MCF 10A (cell line): ENCODE data around the gene FBXW4. TPM values are rescaled to one million over a fixed set of nuclear protein-coding genes. Genes with fewer than 3 reads are reported as not detected.

Source experiments
- BruUV-seq: library from RNA; stranded (reverse); fragments of 400-500 nt; replicated peaks from 2 replicates; lab custom pipeline; 2021; lab: Mats Ljungman, UMichigan
- CTCF ChIA-PET: fragments of 300-600 bp; sonication (Branson Sonifier 250); formaldehyde crosslinking; extraction: SDS; loops from one replicate; lab custom pipeline; 2021; ENCODE audit warnings: antibody characterized with exemption, inconsistent platforms; lab: Yijun Ruan, JAX
- POLR2A ChIA-PET: fragments of 300-600, 350-650 bp; sonication (Branson Sonifier 250); formaldehyde crosslinking; extraction: SDS; loops from one replicate; lab custom pipeline; 2020; ENCODE audit warnings: antibody characterized with exemption, inconsistent platforms; lab: Yijun Ruan, JAX
- DNase-seq: peaks from one replicate; pipeline ENCODE4 v3.0.0-alpha.2; 2018; ENCODE audit not compliant: unreplicated experiment
- H3K27ac Mint-ChIP-seq: one replicate; pipeline ENCODE4 v1.8.0; 2022; ENCODE audit warnings: mild to moderate bottlenecking, low read depth, mixed read lengths; ENCODE audit not compliant: unreplicated experiment
- H3K27me3 Mint-ChIP-seq: one replicate; pipeline ENCODE4 v1.8.0; 2022; ENCODE audit warnings: mixed read lengths; ENCODE audit not compliant: insufficient read depth, unreplicated experiment
- H3K36me3 Mint-ChIP-seq: one replicate; pipeline ENCODE4 v1.8.0; 2022; ENCODE audit warnings: mild to moderate bottlenecking, moderate library complexity, mixed read lengths; ENCODE audit not compliant: insufficient read depth, unreplicated experiment
- H3K4me1 Mint-ChIP-seq: one replicate; pipeline ENCODE4 v1.8.0; 2022; ENCODE audit warnings: mixed read lengths; ENCODE audit not compliant: insufficient read depth, unreplicated experiment
- H3K4me3 Mint-ChIP-seq: one replicate; pipeline ENCODE4 v1.8.0; 2022; ENCODE audit warnings: mild to moderate bottlenecking, moderate library complexity, mixed read lengths; ENCODE audit not compliant: unreplicated experiment
- H3K9me3 Mint-ChIP-seq: one replicate; pipeline ENCODE4 v1.8.0; 2022; ENCODE audit warnings: mixed read lengths; ENCODE audit not compliant: unreplicated experiment
- CTCF ChIP-seq: fragments of 200-600 bp; IDR thresholded peaks from one replicate; pipeline ENCODE4 v1.8.0; 2022; ENCODE audit warnings: antibody characterized with exemption, mild to moderate bottlenecking; ENCODE audit not compliant: unreplicated experiment
- intact Hi-C: fragments of 100-400 bp; cut with micrococcal nuclease; formaldehyde crosslinking; loops from 2 replicates; pipeline ENCODE4 v1.14.1; 2022
- total RNA-seq: library from RNA; stranded (reverse); gene quantifications from 2 replicates; pipeline ENCODE4 v1.2.3, GENCODE V29; 2022

The FBXW4 gene
- total RNA-seq, 1 experiment from 2014 or later, result 52.1 TPM

GRCh38 chr10:101617102-101617823 is 77.7 kb downstream of the FBXW4 start:
- intact Hi-C loops, result no loop called here
- ChIA-PET POLR2A (interaction anchor here (0.6 kb wide), 1 partner anchor 182 kb away, joined by 4 read pairs; no protein-coding TSS in a partner anchor), CTCF (interaction anchor here (1.0 to 1.7 kb wide), 2 partner anchors 16 to 150 kb away, joined by 5 to 7 read pairs; no protein-coding TSS in a partner anchor)
- no peak for DNase-seq
- Mint-ChIP-seq H3K4me1 (no peaks in the 10 kb centered on the region), H3K36me3 (peaks cover 42% of the 10 kb centered on the region), H3K27ac (no peak overlapping the region), H3K4me3 (no peak overlapping the region), H3K27me3 (no peaks in the 10 kb centered on the region), H3K9me3 (no peaks in the 10 kb centered on the region)
- BruUV-seq, result no TSS peak
- TF ChIP-seq CTCF, result no peak

GRCh38 chr10:101616415-101617101 is 78.4 kb downstream of the FBXW4 start:
- no peak for DNase-seq
- Mint-ChIP-seq H3K27me3 (no peaks in the 10 kb centered on the region), H3K27ac (no peak overlapping the region), H3K9me3 (no peaks in the 10 kb centered on the region), H3K4me3 (no peak overlapping the region), H3K4me1 (no peaks in the 10 kb centered on the region), H3K36me3 (peaks cover 35% of the 10 kb centered on the region)
- TF ChIP-seq CTCF, result no peak
- BruUV-seq, result no TSS peak
- intact Hi-C loops, result no loop called here
- CTCF ChIA-PET, result interaction anchor here (0.7 to 1.7 kb wide), 3 partner anchors 15 to 404 kb away, joined by 3 to 5 read pairs (median 4); no protein-coding TSS in a partner anchor
- POLR2A ChIA-PET, result interaction anchor here (0.6 kb wide), 1 partner anchor 181 kb away, joined by 4 read pairs; no protein-coding TSS in a partner anchor

- H3K9me3 Mint-ChIP-seq, result no peaks in the 10 kb centered on the region
- H3K4me1 Mint-ChIP-seq, result no peaks in the 10 kb centered on the region
- H3K4me3 Mint-ChIP-seq, result no peak overlapping the region
- H3K36me3 Mint-ChIP-seq, result peaks cover 35% of the 10 kb centered on the region
- POLR2A ChIA-PET, result no interaction called here
- H3K27me3 Mint-ChIP-seq, result no peaks in the 10 kb centered on the region
- CTCF ChIA-PET, result interaction anchor here (1.1 to 1.7 kb wide), 2 partner anchors 14 to 403 kb away, joined by 3 to 5 read pairs; no protein-coding TSS in a partner anchor
- intact Hi-C loops, result no loop called here
- DNase-seq, result no peak
- no TSS peak for BruUV-seq
- no peak for TF ChIP-seq CTCF
- no peak overlapping the region for H3K27ac Mint-ChIP-seq
These were observed 79.3 kb downstream of the FBXW4 start for GRCh38 chr10:101615525-101616116.
